ENCODE results near the gene QKI. TPM values are rescaled to one million over a fixed set of nuclear protein-coding genes. Genes with fewer than 3 reads are reported as not detected.

QKI gene
- total RNA-seq, 2 donors from 2014 or later = 366 to 434 TPM

- peaks cover 32% of the 10 kb centered on the region for H3K36me3 ChIP-seq
- no peak overlapping the region for H3K27ac ChIP-seq
- peaks cover 0 to 49% of the 10 kb centered on the region in 2 donors for H3K4me1 ChIP-seq
- DNase-seq (ENCODE audit: low spot score) = no peak
- TF ChIP-seq CTCF (IDR thresholded peaks at IDR 0.05) = no peak
- no peaks in the 10 kb centered on the region for H3K27me3 ChIP-seq
- H3K4me3 ChIP-seq = no peak overlapping the region
- H3K9me3 ChIP-seq = no peaks in the 10 kb centered on the region
These were observed 145.1 kb downstream of the QKI start for GRCh38 chr6:163559661-163560060.

- H3K36me3 ChIP-seq = peaks cover 55% of the 10 kb centered on the region
These were observed 148.8 kb downstream of the QKI start for GRCh38 chr6:163563318-163563717.

DNA sequence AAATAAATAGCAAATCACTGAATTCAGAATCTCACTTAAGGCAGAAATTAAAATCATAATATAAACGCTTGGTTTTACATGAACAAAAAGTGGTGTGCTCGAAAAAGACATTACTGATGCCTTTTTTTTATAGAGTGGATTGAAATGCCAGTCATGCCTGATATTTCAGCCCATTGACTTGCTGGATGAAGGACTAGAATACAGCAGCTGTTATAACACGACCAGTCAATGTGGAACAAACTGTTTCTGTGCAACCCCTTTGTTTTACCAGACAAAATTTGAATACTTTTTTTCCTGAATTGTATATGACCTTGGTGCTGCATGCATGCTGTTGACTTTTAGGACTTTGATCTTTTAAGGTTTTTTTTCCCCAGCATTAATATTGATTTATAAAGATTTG, 150.0 kb downstream of the QKI start:
- peaks cover 49% of the 10 kb centered on the region for H3K36me3 ChIP-seq
- no peak for DNase-seq (ENCODE audit: low spot score)
- no peak for TF ChIP-seq CTCF (IDR thresholded peaks at IDR 0.05)
- peak overlapping the region in 1 of 2 donors; percentile 13 for H3K27ac ChIP-seq
- H3K4me1 ChIP-seq = peaks cover 0 to 35% of the 10 kb centered on the region in 2 donors
- no peaks in the 10 kb centered on the region for H3K9me3 ChIP-seq
- no peak overlapping the region for H3K4me3 ChIP-seq
- no peaks in the 10 kb centered on the region for H3K27me3 ChIP-seq

More at GRCh38 chr6:163563318-163563717, 148.8 kb downstream of the QKI start:
- no peak for DNase-seq (ENCODE audit: low spot score)
- Histone ChIP-seq H3K4me3 (no peak overlapping the region), H3K27me3 (no peaks in the 10 kb centered on the region), H3K9me3 (no peaks in the 10 kb centered on the region), H3K4me1 (peaks cover 0 to 42% of the 10 kb centered on the region in 2 donors), H3K27ac (no peak overlapping the region)
- TF ChIP-seq CTCF (IDR thresholded peaks at IDR 0.05) = no peak

GRCh38 chr6:163565140-163565539, 150.6 kb downstream of the QKI start:
- no peak for TF ChIP-seq CTCF (IDR thresholded peaks at IDR 0.05)
- peaks cover 49% of the 10 kb centered on the region for H3K36me3 ChIP-seq
- peak overlapping the region in 1 of 2 donors; percentile 13 for H3K27ac ChIP-seq
- no peaks in the 10 kb centered on the region for H3K27me3 ChIP-seq
- no peaks in the 10 kb centered on the region for H3K9me3 ChIP-seq
- peaks cover 0 to 33% of the 10 kb centered on the region in 2 donors for H3K4me1 ChIP-seq
- DNase-seq (ENCODE audit: low spot score) = no peak
- no peak overlapping the region for H3K4me3 ChIP-seq

GRCh38 chr6:163566056-163566455, 151.5 kb downstream of the QKI start:
- Histone ChIP-seq H3K9me3 (no peaks in the 10 kb centered on the region), H3K4me3 (no peak overlapping the region), H3K27me3 (no peaks in the 10 kb centered on the region), H3K4me1 (peaks cover 0 to 26% of the 10 kb centered on the region in 2 donors), H3K36me3 (peaks cover 55% of the 10 kb centered on the region), H3K27ac (no peak overlapping the region)
- TF ChIP-seq CTCF (IDR thresholded peaks at IDR 0.05) = no peak
- DNase-seq (ENCODE audit: low spot score) = no peak

- Histone ChIP-seq H3K4me1 (peaks cover 0 to 31% of the 10 kb centered on the region in 2 donors), H3K27me3 (no peaks in the 10 kb centered on the region), H3K36me3 (peaks cover 59% of the 10 kb centered on the region), H3K27ac (no peak overlapping the region), H3K4me3 (no peak overlapping the region), H3K9me3 (no peaks in the 10 kb centered on the region)
- no peak for TF ChIP-seq CTCF (IDR thresholded peaks at IDR 0.05)
- DNase-seq (ENCODE audit: low spot score) = no peak
These were observed 153.8 kb downstream of the QKI start for GRCh38 chr6:163568275-163568674.
